Right cardiac atrium (tissue), 5 donors: Measurements from ENCODE around the gene ULK1. TPM values are rescaled to one million over a fixed set of nuclear protein-coding genes. Genes with fewer than 3 reads are reported as not detected.
"Not testable (repeated sequence)": the region's sequence is repeated elsewhere in the genome, so short reads cannot be mapped to it uniquely, and the experiment has no call there.

ENCODE experiments used
- ATAC-seq, 2 donors: fragments of 200-7000 bp; cut with Tn5 transposase; one replicate each; pipeline versions ENCODE4 v1.8.0 to v1.9.1; 2020; ENCODE audit warnings: moderate library complexity in 2 of 2, mild to moderate bottlenecking in 1 of 2
- DNase-seq, 3 donors: peaks; one replicate each; pipeline ENCODE4 v3.0.0-alpha.2; 2020
- H3K27ac ChIP-seq: one replicate; pipeline ENCODE4 v1.5.1; 2013; ENCODE audit warnings: mild to moderate bottlenecking, low read length, control low read depth, moderate library complexity
- H3K27me3 ChIP-seq: one replicate; pipeline ENCODE4 v1.6.1; 2013; ENCODE audit not compliant: control insufficient read depth, insufficient read depth
- H3K4me1 ChIP-seq: one replicate; pipeline ENCODE4 v1.6.1; 2013; ENCODE audit warnings: low read length; ENCODE audit not compliant: control insufficient read depth, insufficient read depth
- H3K4me3 ChIP-seq: one replicate; pipeline ENCODE4 v1.5.1; 2013; ENCODE audit warnings: low read length, control low read depth
- H3K9me3 ChIP-seq: one replicate; pipeline ENCODE4 v1.6.1; 2013; ENCODE audit warnings: low read length; ENCODE audit not compliant: control insufficient read depth
- whole genome bisulfite sequencing: extraction: QIAGEN DNeasy Blood & Tissue Kit; methylation state at CpG from one replicate; pipeline ENCODE4 v1.1.7; 2013; 5-methylcytosine and 5-hydroxymethylcytosine counted together
- intact Hi-C, 4 donors: fragments of 100-400 bp; cut with DNase I; formaldehyde crosslinking; loops; one replicate each; pipeline versions ENCODE4 v1.11.0 to v1.14.0; 2022 to 2023
- polyA plus RNA-seq: library from polyadenylated mRNA; stranded (reverse); fragments of 200-250 nt; gene quantifications from one replicate; pipeline ENCODE4 v1.2.3, GENCODE V29; 2013
- total RNA-seq, 4 donors: library from RNA; stranded (reverse); fragmentation: NEBNext Ultra II Directional; extraction: Animal tissue kit (Norgen Biotek cat#: 25700); gene quantifications; one replicate each; pipeline ENCODE4 v1.2.1, GENCODE V29; 2021
- donor health status: healthy with polysubstance abuse.
- donor health status: DM: no; HTN: yes; CAD: no.
- donor health status: DM: no; HTN: no; CAD: no.
- donor health status: DM: no; HTN: yes; CAD: no; lungs with severe emphysema.
- donor health status: DM: yes; HTN: yes; CAD: no.

The ULK1 gene
- total and polyA plus RNA-seq, 5 donors, result 29.4 to 51.3 (median 47.8) TPM

GRCh38 chr12:131874972-131875371 lies 19.4 kb upstream of the ULK1 start:
- DNase-seq, H3K9me3 ChIP-seq, H3K4me3 ChIP-seq, H3K4me1 ChIP-seq, H3K27me3 ChIP-seq, intact Hi-C loops, ATAC-seq, H3K27ac ChIP-seq: not testable (repeated sequence)
- WGBS, result 81% methylated on average over 6 of the region's 6 CpGs

GRCh38 chr12:131877216-131877615 lies 17.2 kb upstream of the ULK1 start:
- intact Hi-C loops, H3K27me3 ChIP-seq, H3K9me3 ChIP-seq, ATAC-seq, H3K4me3 ChIP-seq, H3K4me1 ChIP-seq, H3K27ac ChIP-seq: not testable (repeated sequence)
- WGBS, result 77% methylated on average over 10 of the region's 10 CpGs
- peak in 1 of 3 donors; percentile 16 for DNase-seq

GRCh38 chr12:131878436-131878835 lies 16.0 kb upstream of the ULK1 start:
- H3K27ac ChIP-seq, H3K27me3 ChIP-seq, H3K9me3 ChIP-seq, H3K4me1 ChIP-seq, DNase-seq, H3K4me3 ChIP-seq, intact Hi-C loops, ATAC-seq: not testable (repeated sequence)
- 44% methylated on average over 3 of the region's 3 CpGs for WGBS

- intact Hi-C loops, result no loop called here
- WGBS, result 79% methylated on average over 16 of the region's 16 CpGs
- Histone ChIP-seq H3K9me3 (no peaks in the 10 kb centered on the region), H3K27me3 (no peaks in the 10 kb centered on the region), H3K27ac (no peak overlapping the region), H3K4me3 (no peak overlapping the region), H3K4me1 (no peaks in the 10 kb centered on the region)
- DNase-seq (peak in 1 of 3 donors; percentile 50), ATAC-seq (peak in 1 of 2 donors; percentile 43)
These were observed 11.5 kb upstream of the ULK1 start for GRCh38 chr12:131882804-131883520.

- no peaks in the 10 kb centered on the region for H3K4me1 ChIP-seq
- intact Hi-C loops, result no loop called here
- ATAC-seq, result no peak
- DNase-seq, result peak in 1 of 3 donors; percentile 32
- H3K9me3 ChIP-seq, result no peaks in the 10 kb centered on the region
- no peak overlapping the region for H3K4me3 ChIP-seq
- 90% methylated on average over 4 of the region's 4 CpGs for WGBS
- H3K27ac ChIP-seq, result no peak overlapping the region
- no peaks in the 10 kb centered on the region for H3K27me3 ChIP-seq
These were observed 10.9 kb upstream of the ULK1 start for GRCh38 chr12:131883521-131883900.

GRCh38 chr12:131885076-131885475 lies 9.3 kb upstream of the ULK1 start:
- H3K9me3 ChIP-seq, H3K27ac ChIP-seq, H3K27me3 ChIP-seq, intact Hi-C loops, H3K4me1 ChIP-seq, ATAC-seq, H3K4me3 ChIP-seq: not testable (repeated sequence)
- peak in 1 of 3 donors; percentile 3 for DNase-seq
- 87% methylated on average over 8 of the region's 8 CpGs for WGBS

GRCh38 chr12:131885543-131886057 lies 8.8 kb upstream of the ULK1 start:
- no peaks in the 10 kb centered on the region for H3K27me3 ChIP-seq
- no peaks in the 10 kb centered on the region for H3K4me1 ChIP-seq
- 95% methylated on average over 7 of the region's 7 CpGs for WGBS
- intact Hi-C loops, result no loop called here
- ATAC-seq (no peak), DNase-seq (no peak)
- H3K9me3 ChIP-seq, result no peaks in the 10 kb centered on the region
- no peak overlapping the region for H3K4me3 ChIP-seq
- H3K27ac ChIP-seq, result no peak overlapping the region

GRCh38 chr12:131891722-131892121 lies 2.7 kb upstream of the ULK1 start:
- DNase-seq, H3K4me1 ChIP-seq, H3K27ac ChIP-seq, H3K4me3 ChIP-seq, H3K9me3 ChIP-seq, ATAC-seq, H3K27me3 ChIP-seq: not testable (repeated sequence)
- WGBS, result 86% methylated on average over 8 of the region's 8 CpGs
- intact Hi-C loops, result loop anchor here in 1 of 4 donors (5.0 kb wide), 1 partner anchor 36 kb away; the partner anchor contains the start of gene PUS1

GRCh38 chr12:131892711-131893604 lies 1.5 kb upstream of the ULK1 start:
- 79% methylated on average over 26 of the region's 26 CpGs for WGBS
- Histone ChIP-seq H3K4me3 (no peak overlapping the region), H3K9me3 (no peaks in the 10 kb centered on the region), H3K4me1 (peaks cover 3% of the 10 kb centered on the region), H3K27me3 (no peaks in the 10 kb centered on the region), H3K27ac (no peak overlapping the region)
- ATAC-seq, result no peak
- intact Hi-C loops, result loop anchor here in 1 of 4 donors (5.0 kb wide), 1 partner anchor 34 kb away; the partner anchor contains the start of gene PUS1
- peak in 2 of 3 donors; percentile 47 to 53 for DNase-seq

- WGBS, result 38% methylated on average over 19 of the region's 19 CpGs
- intact Hi-C loops, result loop anchor here in 1 of 4 donors (5.0 kb wide), 1 partner anchor 34 kb away; the partner anchor contains the start of gene PUS1
- ATAC-seq (no peak), DNase-seq (no peak)
- no peaks in the 10 kb centered on the region for H3K9me3 ChIP-seq
- H3K27ac ChIP-seq, result no peak overlapping the region
- H3K4me1 ChIP-seq, result peaks cover 3% of the 10 kb centered on the region
- H3K27me3 ChIP-seq, result no peaks in the 10 kb centered on the region
- peak overlapping the region; percentile 40 for H3K4me3 ChIP-seq
These were observed 663 bp upstream of the ULK1 start for GRCh38 chr12:131893605-131894312.
